Occipital lobe (tissue), 2 donors: ENCODE measurements around the gene GCSH. TPM values are rescaled to one million over a fixed set of nuclear protein-coding genes. Genes with fewer than 3 reads are reported as not detected.

Experiments
- DNase-seq: peaks from one replicate; lab custom pipeline; 2025; lab: John Stamatoyannopoulos, UW
- total RNA-seq: library from RNA; depleted of rRNA; stranded (reverse); fragments of >200 nt; gene quantifications from one replicate; pipeline ENCODE4 v1.2.3, GENCODE V29; 2014

The GCSH gene
- total RNA-seq, 1 donor from 2014 or later = 18.2 TPM

DNA sequence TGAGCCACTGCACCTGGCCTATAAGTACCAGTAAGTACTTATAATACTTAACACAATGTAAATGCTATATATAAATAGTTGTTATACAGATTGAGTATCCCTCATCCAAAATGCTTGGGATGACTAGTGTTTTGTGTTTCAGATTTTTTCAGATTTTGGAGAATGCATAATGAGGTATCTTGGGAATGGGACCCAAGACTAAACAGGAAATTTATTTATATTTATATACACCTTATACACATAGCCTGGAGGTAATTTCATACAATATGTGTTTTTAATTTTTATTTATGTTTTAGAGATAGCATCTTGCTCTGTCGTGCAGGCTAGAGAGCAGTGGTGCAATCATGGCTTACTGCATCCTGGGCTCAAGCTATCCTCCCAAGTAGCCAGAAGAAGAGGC, 9.8 kb upstream of the GCSH start:
- no peak for DNase-seq

DNA sequence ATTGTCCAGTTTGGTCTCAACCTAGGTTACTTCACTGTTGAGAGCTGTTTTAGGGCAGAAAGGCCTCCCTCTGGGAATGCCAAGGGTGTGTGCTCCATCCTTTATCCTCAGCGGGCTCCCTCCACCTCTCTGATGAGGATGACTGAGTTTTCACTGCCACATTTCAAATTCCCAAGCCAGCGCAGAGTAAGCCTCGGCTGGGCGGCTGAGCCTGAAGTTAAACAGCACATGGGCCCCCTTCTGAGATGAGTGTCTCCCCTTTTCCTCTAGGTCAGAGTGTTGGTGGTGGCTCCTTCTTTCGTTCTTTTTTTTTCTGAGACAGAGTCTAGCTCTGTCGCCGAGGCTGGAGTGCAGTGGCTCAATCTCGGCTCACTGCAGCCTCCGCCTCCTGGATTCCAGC, 5.5 kb upstream of the GCSH start:
- no peak for DNase-seq

DNA sequence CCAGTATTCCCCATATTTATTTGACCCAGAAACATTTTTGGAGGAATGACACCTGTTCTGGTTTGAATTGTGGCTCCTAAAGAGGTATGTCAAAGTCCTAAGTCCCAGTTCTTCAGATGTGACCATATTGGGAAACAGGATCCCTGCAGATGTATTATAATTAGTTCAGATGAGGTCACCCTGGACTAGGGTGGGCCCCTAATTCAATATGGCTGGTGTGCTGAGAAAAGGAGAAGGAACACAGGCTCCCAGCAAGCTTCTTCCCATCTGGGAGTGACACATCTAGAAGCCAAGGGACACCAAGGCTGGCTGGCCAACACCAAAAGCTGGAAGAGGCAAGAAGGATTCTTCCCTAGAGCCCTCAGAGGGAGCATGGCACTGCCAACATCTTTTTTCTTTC, 3.8 kb upstream of the GCSH start:
- no peak for DNase-seq

DNA sequence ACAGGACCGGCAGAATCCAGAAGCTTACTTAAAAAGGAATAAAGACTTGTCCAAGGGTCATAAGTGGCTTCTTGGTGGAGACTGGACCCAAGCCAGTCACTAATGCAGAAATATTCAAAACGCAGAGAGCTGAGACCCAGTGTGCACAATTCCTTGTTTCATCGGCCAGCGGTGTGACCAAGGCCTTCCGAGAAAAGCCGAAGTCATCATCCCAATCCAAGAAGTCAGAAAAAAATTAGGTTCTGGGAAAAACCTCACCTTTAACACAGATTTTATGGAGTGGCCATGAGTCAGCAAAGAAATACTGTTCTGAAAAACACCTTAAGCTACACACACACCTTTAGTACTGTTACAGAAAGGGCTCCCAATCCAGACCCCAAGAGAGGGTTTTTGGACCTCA, 1.0 kb upstream of the GCSH start:
- no peak for DNase-seq

DNA sequence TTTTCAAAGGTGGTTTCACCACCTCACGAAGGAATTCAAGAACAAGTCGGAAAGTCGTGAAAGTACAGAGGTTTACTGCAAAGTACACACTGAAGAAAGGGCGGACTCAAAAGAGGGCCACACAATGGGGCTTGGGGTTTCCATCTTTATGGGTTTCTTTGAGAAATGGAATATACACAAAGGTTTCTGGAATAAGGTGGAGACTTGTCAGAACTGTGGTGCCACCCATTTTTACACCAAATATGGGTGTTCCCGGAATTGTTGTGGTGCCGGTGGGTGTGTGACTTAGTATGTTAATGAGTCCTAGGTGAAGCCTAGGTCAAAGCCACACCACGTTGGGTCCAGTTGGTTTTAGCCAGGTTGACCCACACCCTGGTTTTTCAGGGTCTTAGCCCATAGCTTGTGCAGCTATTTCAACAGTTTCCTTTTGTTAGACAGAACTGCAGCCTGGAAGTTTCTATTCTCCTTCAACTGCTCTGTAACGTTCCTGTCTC, 567 bp upstream of the GCSH start:
- DNase-seq = no peak

DNA sequence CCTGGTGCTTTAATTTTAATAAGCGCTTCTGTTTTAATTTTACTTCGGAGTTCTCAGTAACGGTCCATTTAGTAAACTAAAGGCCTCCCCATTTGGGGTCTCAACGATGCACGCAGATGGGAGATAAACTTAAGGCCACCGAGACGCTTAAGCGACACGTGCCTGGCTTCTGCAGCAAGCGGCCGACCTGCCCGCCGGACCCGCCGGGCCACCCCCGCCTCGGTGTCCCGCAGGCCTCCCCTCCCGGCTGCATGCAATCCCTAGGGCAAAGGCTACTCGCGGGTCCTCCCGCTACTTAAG, 592 bp downstream of the GCSH start:
- no peak for DNase-seq

DNA sequence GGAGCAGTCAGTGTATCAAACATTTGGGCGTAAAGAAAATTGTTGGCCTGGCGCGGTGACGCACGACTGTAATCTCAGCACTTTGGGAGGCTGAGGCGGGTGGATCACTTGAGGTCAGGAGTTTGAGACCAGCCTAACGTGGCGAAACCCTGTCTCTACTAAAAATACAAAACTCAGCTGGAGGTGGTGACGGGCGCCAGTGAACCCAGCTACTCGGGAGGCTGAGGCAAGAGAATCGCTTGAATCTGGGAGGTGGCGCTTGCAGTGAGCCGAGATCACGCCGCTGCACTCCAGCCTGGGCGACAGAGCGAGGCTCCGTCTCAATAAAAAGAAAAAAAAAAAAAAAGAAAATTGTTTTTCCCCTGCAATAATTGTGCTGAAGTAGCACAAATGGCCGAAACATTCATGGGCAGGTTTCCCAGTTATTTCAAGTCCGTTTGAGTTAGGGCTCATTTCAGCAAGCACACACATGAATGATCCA, 1.4 kb downstream of the GCSH start:
- no peak for DNase-seq

DNA sequence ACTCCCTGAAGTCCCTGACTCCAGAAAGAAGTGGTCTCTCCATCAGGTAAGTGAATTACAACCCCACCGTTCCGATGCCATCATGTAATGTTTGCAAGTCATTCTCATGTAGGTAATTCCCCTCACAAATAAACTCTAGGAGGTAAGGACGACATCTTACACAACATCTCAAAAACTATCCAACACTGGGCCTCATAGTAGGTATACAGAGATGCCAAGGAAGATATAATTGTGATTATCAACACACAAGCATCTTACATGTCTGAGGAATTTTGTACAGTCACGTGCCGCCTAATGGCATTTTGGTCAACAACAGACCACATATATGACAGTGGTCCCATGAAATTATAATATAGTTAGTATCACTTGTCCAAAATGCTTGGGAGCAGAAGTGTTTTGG, 7.4 kb downstream of the GCSH start:
- no peak for DNase-seq

DNA sequence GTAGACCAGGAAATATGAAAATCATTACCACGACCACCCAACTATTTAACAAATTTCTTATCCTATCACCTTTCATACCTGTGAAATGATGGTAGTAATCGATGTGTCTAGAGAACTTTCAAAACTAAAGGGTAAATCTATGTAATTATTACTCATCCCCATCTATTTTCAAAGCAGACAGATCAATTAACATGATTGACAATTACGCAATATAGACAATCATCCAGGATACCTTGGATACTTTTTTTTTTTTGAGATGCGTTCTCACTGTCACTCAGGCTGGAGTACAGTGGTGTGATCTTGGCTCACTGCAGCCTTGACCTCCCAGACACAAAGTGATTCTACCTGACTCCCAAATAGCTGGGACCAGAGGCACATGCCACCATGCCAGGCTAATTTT, 15.2 kb downstream of the GCSH start:
- no peak for DNase-seq

DNA sequence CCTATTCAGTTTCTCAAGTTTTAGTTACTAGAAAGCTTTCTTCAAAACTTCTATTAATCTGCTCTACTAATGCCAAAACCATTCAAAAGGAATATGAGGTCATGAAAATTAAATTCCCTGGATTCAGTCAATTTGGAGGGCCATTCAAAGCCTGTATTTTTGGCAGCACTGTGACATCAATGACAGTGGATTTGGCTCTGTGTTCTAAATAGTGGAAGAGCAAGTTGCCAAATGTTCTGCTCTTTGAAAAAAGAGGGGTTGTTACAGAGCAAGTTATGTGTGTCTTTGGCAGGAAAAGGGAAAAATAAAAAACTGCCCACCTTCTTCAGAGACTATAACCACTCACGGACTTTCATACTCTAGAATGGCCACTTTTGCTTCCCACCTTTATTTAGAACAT, 16.0 kb downstream of the GCSH start:
- no peak for DNase-seq

DNA sequence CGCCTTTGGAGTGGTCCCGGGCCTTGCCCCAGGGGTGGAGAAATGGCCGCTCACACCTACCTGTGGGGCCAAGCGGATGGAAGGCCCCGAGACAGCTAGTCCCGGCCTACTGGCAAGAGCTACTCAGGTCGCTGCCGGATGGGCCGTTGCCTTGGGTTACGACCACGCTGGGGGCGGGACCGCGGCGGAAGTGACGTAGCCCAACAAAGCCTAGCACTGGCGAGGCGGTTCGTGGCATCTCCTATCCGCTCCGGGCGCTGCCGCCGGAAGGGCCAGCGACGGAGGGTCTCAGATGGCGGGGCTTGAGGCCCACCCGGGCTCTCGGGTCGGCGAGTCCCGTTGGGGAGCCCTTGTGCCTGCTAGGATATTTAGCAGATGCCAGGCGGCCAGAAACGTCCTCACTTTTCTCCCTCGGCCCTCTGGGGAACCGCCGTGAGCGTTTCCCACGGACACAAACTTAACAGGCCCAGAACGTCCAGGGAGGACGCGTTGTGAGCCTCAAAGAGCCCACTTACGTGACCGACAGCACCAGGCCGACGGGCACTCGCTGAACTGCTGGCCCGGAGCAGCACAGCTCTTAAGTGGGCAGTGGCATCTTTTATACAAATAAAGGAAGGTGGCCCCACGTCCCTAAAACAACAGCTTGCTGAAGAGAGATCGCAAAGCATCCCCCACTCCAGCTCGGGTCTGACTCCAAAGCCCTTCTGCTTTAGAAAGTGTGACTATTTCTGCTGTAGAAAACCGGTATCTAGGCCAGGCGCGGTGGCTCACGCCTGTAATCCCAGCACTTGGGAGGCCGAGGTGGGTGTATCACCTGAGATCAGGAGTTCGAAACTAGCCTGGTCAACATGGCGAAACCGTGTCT, 18.9 kb downstream of the GCSH start, which contains the start of gene C16orf46:
TSS of gene C16orf46 (minus strand) at position 163 of the 865 bp plus-strand sequence. CDS start 13,283 bp downstream, outside the sequence.
- peak; percentile 98 for DNase-seq

DNA sequence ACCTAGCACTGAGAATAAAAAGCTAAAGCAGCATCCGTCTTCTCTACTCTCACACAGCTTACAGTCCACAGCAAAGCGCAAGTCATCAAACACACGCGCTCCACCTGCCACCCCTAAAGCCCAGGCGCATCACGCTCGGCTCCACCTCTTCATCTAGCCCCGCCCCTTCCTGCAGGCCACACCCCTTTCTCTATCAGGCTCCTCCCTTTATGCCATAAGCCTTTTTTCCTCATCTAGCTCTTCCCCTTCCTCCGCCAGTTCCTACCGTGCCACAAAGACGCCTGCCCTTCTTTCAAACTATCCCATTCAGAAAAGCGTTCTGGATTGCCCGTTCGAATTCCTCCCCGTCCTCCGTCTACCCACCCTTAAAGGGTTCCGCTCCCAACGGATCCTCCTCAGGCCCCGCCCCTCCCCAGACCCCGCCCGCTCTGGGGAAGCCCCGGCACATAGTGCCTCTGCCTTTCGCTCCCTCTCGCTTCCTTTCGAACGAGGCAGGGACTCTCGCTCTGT, 19.6 kb downstream of the GCSH start:
- peak; percentile 98 for DNase-seq

DNA sequence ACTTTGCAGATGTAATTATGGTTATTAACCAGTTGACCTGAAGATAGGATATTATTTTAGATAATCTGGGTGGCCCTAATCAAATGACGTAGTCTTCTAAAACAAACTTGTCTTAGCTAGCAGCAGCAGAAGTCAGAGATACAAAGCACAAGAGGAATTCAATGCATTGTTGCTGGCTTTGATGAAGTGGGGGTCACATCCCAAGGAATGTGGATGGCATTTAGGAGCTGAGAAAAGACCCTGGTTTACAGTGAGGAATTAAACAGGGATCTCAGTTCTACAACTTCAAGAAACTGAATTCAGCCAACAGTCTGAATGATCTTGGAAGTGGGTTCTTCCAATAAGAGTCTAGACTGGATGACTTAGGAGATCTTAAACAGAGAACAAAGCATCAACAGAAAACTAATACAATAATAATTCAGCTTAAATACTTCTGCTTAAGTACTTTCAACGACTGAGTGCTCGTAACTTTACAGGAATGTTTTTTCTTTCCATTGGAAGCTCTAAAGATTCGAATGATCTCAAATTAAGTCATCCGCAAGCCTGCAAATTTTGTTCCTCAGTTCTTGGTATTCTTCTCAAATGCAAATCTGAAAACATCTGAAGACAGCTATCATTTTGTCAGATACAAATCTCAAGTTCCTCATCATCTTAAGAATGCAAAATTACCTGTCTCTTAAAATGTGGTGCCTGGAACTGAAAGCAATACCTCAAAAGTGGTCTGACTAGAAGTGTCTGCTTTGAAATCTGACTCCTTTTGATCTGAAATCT, 22.4 kb downstream of the GCSH start:
- DNase-seq = no peak

DNA sequence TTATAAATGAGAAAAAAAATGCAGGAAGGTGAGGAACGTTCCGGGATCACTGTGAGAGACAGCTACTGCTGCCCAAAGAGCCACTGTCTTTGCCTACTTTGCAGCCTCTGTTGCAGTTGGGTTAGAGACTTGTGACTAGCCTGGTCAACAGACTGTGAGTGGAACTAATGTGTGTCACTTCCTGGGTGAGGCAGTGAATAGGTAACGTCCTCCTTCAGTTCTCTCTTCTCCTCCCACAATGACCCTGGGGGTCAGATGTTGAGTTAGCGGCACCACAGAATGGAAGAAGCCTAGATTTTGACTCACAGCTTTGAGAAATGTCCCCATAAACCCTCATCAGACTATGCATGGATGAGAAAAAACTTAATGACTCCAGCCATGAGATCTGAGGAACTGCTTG, 24.4 kb downstream of the GCSH start:
- no peak for DNase-seq

DNA sequence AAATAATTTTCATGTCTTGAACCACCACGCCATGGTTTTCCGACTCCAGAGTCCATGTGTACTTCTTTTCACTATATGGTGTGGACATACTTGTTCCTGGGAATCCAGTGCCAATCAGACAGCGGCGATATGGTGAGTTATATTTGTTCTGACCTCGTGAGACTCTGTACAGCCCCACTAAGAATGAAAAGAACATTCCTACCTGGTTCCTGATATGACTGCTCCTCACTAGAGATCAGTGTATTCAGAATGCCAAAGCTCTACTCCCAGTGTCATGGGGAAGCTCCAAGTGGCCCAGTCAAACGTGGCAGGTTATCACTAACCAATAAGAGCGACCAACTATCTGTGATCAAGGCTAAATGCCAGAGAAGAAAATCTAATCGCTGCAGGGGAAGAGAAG, 25.2 kb downstream of the GCSH start:
- no peak for DNase-seq

DNA sequence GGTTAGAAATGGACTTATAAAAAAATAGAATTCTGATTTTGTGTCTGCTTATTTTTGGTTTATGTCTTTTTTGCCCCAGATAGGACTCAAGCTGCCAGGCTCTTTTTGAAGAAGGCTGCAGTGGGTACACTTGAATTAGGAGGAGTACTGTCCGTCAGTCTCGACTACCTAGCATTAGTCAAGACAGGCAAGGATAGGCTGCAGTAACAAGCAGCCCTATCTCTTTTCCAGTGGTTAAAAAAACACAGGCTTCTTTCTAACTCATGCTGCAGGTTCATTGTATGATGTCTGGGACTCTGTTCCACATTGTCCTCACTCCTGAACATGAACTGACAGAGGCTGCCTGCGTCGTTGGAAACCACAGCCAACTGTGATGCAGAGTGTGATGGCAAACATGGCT, 27.1 kb downstream of the GCSH start:
- no peak for DNase-seq

DNA sequence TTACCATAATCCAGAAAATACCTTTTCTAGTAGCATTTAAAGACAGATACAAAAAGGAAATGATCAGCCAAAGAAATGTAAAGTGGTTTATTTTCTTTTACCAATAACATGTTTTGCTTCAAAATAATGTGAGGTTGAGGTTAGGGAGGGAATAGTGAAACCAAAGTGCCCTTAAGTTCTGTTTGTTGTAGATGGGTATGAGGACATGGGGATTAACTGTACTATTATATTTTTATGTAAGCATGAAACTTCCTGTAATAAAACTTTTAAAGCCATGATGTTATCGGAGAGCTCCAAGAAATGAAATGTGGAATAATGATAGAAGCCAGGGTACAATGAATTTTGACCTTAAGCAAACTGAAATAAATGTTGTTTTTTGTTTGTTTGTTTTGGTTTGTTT, 29.0 kb downstream of the GCSH start:
- no peak for DNase-seq

DNA sequence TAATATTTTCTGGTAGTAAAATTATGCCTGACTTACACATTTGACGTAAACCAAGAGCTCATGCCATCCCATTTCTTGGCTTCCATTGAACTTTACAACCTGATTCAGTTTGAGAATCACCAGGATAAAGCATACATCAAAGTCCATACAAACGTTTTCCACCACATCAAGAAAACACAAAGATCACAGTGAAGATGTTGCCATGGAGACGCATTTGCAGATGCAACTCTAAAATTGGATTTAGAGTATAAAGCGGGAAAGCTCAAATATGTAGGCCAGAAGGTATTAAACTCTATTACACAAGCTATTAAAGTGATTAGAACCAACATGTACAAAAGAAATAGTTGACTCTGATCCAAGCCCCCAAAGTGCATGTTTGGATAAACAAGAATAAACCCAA, 29.5 kb downstream of the GCSH start:
- no peak for DNase-seq

DNA sequence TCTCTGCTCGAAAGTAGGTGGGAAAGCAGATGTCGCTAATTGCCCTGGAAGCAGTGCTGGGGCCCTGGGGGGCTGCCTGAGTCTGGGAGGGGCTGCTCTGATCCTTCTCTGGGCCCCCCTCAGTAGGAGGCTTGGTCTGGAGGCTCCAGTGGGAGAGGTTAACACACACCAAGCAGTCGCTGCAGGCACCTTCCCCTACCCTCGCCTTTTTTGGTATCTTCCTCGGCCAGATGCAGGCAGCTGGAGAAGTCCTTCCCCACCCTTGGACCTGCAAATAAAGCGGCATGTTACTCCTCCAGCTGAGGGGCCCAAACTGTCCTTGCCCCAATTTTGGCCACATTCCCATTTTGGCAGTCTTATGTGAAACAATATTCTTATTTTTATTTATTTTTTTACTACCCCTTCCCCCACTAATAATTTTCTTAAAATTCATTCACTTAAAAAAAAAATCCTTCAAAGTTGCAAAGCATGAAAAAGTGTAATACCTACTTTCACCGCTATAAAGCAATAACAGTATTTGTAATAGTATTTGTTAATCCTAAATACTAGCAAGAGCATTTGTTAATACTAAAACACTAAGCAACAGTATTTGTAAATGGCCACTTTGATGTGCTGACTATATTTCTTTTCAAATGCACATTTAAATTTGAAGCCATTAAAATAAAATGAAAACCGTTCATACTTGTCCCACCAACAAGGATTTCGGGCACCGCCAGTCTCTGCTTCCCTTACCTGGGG, 34.2 kb downstream of the GCSH start:
- DNase-seq = no peak

DNA sequence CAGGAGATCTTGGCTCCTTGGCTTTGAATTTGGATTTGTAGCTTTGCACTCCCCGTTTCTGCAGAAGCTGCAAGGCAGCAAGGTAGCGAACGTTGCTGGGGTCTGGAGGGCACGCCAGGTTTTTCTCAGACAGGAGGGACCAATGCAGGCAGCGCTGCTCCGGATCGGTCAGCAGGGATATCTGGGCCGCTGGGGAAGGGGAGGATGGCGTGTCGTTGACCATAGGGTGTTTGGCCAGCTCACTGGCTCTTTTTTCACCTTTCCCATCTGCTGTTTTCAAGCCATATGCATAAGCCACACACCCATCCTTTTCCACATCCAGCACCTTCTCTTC, 34.9 kb downstream of the GCSH start:
- DNase-seq = no peak

DNA sequence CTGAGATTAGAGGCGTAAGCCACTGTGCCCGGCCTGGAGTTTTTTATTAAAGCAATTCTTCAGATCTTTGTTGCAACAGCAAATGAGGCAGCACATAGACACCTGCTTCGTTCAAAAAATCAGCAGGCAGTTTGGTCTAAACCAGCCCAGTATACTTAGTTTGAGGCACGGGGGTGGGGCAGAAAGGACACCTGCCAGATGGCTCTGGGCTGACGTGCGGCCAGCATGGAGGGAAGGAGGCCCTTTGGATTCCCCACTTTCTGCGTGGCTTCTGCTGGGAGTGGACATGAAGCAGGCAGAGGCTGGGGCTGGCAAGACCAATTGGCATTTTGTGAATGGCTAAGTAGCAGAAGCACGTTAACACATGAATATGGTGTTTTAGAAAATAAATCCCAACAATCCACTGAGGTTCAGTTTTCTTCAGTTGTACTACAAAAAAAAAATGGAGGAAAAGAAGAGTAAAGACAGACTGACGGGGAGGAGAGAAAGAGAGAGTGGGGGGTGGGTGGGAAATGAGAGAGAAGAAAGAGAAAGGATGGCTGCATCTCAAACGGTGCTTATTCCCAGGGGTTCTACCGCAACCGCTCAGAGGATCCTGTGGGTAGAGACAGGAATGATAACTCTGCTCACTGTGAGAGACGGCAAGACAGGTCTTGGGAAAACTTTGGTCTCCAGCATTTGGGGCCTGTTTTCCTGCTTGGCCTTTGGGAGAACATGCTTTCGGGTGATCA, 35.5 kb downstream of the GCSH start:
- no peak for DNase-seq
